ENCODE results near the gene EME2. TPM values are rescaled to one million over a fixed set of nuclear protein-coding genes. Genes with fewer than 3 reads are reported as not detected.

Gene EME2
- total RNA-seq, 1 experiment from 2014 or later: 63.6 TPM

DNA sequence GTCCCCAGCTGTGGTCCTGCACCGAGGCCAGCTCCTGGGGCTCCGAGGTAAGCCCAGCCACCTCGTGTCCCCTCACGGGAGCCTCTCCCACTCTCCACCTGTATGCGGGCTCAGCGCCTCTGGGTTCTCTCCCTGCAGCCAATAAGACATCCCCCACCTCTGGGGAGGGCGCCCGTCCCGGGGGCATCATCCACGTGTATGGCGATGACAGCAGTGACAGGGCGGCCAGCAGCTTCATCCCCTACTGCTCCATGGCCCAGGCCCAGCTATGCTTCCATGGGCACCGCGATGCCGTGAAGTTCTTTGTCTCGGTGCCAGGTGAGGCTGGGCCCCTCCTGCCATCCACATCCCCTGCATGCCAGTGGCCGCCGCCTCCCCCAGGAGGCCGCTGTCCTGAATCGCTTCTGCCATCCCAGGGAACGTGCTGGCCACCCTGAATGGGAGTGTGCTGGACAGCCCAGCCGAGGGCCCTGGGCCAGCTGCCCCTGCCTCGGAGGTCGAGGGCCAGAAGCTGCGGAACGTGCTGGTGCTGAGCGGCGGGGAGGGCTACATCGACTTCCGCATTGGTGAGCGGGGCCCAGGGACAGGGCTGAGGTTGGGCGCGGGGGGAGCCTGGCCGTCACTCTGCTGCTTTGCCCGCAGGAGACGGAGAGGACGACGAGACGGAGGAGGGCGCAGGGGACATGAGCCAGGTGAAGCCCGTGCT, 4.4 kb upstream of the EME2 start:
- Mint-ChIP-seq H3K4me1 (peaks cover 3 to 14% of the 10 kb centered on the region in 2 experiments), H3K27me3 (ENCODE audit: low read depth) (no peaks in the 10 kb centered on the region; the same call in 1 of the 2 replicates), H3K27ac (no peak overlapping the region), H3K9me3 (no peaks in the 10 kb centered on the region), H3K4me3 (no peak overlapping the region), H3K36me3 (ENCODE audit: insufficient read depth in 1 of 3, low read depth in 3 of 3) (peaks cover 11 to 37% (median 33%) of the 10 kb centered on the region in 3 experiments; a peak in 6 of 7 replicates)
- Histone ChIP-seq H2AFZ (ENCODE audit: low read length) (no peak overlapping the region), H3K9ac (ENCODE audit: extremely low read depth, insufficient read length, low read length) (no peak overlapping the region), H3K56ac (ENCODE audit: insufficient read length, low read depth, low read length) (no peak overlapping the region), H3K4me1 (ENCODE audit: insufficient read depth, low read length) (no peaks in the 10 kb centered on the region), H2BK5ac (ENCODE audit: insufficient read length, low read length) (no peak overlapping the region), H3K27ac (ENCODE audit: insufficient read length, low read depth, low read length) (no peak overlapping the region), H3K23me2 (ENCODE audit: insufficient read length, low read depth, low read length, poor library complexity, severe bottlenecking) (peaks cover 6% of the 10 kb centered on the region), H3K23ac (ENCODE audit: insufficient read length, low read depth, low read length) (no peak overlapping the region), H2BK20ac (ENCODE audit: low read depth, low read length, poor library complexity, severe bottlenecking) (no peak overlapping the region), H4K20me1 (ENCODE audit: control insufficient read depth, insufficient read depth, insufficient read length) (no peaks in the 10 kb centered on the region), H2BK12ac (ENCODE audit: insufficient read length, low read depth, low read length) (no peak overlapping the region), H4K91ac (ENCODE audit: insufficient read length, low read depth, low read length) (no peak overlapping the region), H4K8ac (replicated peaks; ENCODE audit: insufficient read length, low read depth, low read length) (no peak overlapping the region), H3K79me2 (ENCODE audit: insufficient read depth, low read length) (no peaks in the 10 kb centered on the region; the same call in 1 of the 2 replicates), H3K27me3 (ENCODE audit: insufficient read depth, low read length) (no peaks in the 10 kb centered on the region), H3K14ac (ENCODE audit: insufficient read depth, low read length) (no peak overlapping the region), H3T11ph (ENCODE audit: low read length) (no peak overlapping the region), H2BK120ac (ENCODE audit: low read depth, low read length, poor library complexity, severe bottlenecking) (no peak overlapping the region), H3K4me2 (ENCODE audit: insufficient read depth, insufficient read length, low read length) (no peak overlapping the region), H2BK15ac (ENCODE audit: low read depth, low read length) (no peak overlapping the region), H2AK5ac (ENCODE audit: insufficient read length, low read length) (no peak overlapping the region), H3K18ac (ENCODE audit: insufficient read length, low read depth, low read length) (no peak overlapping the region), H3K4ac (ENCODE audit: low read depth, low read length) (no peak overlapping the region), H4K5ac (ENCODE audit: insufficient read length, low read depth, low read length) (no peak overlapping the region), H3K79me1 (ENCODE audit: insufficient read depth, low read depth, low read length, poor library complexity, severe bottlenecking) (no peaks in the 10 kb centered on the region), H3K9me3 (ENCODE audit: control insufficient read depth, low read depth, low read length) (no peaks in the 10 kb centered on the region)
- no CpG with 5 or more reads among the region's 41 CpGs for WGBS (ENCODE audit: extremely low coverage, insufficient read length, low lambda C conversion rate)
- TF ChIP-seq, protein P1, sequence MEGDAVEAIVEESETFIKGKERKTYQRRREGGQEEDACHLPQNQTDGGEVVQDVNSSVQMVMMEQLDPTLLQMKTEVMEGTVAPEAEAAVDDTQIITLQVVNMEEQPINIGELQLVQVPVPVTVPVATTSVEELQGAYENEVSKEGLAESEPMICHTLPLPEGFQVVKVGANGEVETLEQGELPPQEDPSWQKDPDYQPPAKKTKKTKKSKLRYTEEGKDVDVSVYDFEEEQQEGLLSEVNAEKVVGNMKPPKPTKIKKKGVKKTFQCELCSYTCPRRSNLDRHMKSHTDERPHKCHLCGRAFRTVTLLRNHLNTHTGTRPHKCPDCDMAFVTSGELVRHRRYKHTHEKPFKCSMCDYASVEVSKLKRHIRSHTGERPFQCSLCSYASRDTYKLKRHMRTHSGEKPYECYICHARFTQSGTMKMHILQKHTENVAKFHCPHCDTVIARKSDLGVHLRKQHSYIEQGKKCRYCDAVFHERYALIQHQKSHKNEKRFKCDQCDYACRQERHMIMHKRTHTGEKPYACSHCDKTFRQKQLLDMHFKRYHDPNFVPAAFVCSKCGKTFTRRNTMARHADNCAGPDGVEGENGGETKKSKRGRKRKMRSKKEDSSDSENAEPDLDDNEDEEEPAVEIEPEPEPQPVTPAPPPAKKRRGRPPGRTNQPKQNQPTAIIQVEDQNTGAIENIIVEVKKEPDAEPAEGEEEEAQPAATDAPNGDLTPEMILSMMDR (conservative IDR thresholded peaks at IDR 0.05): no peak
- no peak for DNase-seq

Data from H9 (cell line).